Glutamatergic neuron (in vitro differentiated cells): ENCODE results near the gene TMEM154. TPM values are rescaled to one million over a fixed set of nuclear protein-coding genes. Genes with fewer than 3 reads are reported as not detected.

Experiments
- DNase-seq: peaks from one replicate; pipeline ENCODE4 v3.0.0; 2022
- H3K27ac Mint-ChIP-seq: one replicate; pipeline ENCODE4 v1.8.0; 2020; ENCODE audit warnings: mild to moderate bottlenecking, mixed read lengths, inconsistent platforms; ENCODE audit not compliant: unreplicated experiment
- H3K27me3 Mint-ChIP-seq: one replicate; pipeline ENCODE4 v1.8.0; 2020; ENCODE audit warnings: mild to moderate bottlenecking, moderate library complexity, mixed read lengths, inconsistent platforms; ENCODE audit not compliant: unreplicated experiment
- H3K36me3 Mint-ChIP-seq: one replicate; pipeline ENCODE4 v1.8.0; 2020; ENCODE audit warnings: mild to moderate bottlenecking, mixed read lengths, inconsistent platforms; ENCODE audit not compliant: unreplicated experiment
- H3K4me1 Mint-ChIP-seq: one replicate; pipeline ENCODE4 v1.8.0; 2020; ENCODE audit warnings: mild to moderate bottlenecking, low read depth, mixed read lengths, inconsistent platforms; ENCODE audit not compliant: unreplicated experiment
- H3K4me3 Mint-ChIP-seq: one replicate; pipeline ENCODE4 v1.8.0; 2020; ENCODE audit warnings: mild to moderate bottlenecking, mixed read lengths, inconsistent platforms; ENCODE audit not compliant: unreplicated experiment
- H3K9me3 Mint-ChIP-seq: one replicate; pipeline ENCODE4 v1.8.0; 2020; ENCODE audit warnings: mild to moderate bottlenecking, moderate library complexity, mixed read lengths, inconsistent platforms; ENCODE audit not compliant: unreplicated experiment
- total RNA-seq: library from RNA; stranded (reverse); fragmentation: NEBNext Ultra II Directional; extraction: Animal tissue kit (Norgen Biotek cat#: 25700); gene quantifications from one replicate; pipeline ENCODE4 v1.2.1, GENCODE V29; 2021; ENCODE audit not compliant: unreplicated experiment
- TF ChIP-seq, protein P1 (sequence below): fragments of 200-600 bp; sonication (generic); IDR thresholded peaks from one replicate; pipeline ENCODE4 v1.5.0; 2021; ENCODE audit not compliant: partially characterized antibody, unreplicated experiment

Gene TMEM154
- total RNA-seq, 1 donor from 2014 or later, result 0.22 TPM

DNA sequence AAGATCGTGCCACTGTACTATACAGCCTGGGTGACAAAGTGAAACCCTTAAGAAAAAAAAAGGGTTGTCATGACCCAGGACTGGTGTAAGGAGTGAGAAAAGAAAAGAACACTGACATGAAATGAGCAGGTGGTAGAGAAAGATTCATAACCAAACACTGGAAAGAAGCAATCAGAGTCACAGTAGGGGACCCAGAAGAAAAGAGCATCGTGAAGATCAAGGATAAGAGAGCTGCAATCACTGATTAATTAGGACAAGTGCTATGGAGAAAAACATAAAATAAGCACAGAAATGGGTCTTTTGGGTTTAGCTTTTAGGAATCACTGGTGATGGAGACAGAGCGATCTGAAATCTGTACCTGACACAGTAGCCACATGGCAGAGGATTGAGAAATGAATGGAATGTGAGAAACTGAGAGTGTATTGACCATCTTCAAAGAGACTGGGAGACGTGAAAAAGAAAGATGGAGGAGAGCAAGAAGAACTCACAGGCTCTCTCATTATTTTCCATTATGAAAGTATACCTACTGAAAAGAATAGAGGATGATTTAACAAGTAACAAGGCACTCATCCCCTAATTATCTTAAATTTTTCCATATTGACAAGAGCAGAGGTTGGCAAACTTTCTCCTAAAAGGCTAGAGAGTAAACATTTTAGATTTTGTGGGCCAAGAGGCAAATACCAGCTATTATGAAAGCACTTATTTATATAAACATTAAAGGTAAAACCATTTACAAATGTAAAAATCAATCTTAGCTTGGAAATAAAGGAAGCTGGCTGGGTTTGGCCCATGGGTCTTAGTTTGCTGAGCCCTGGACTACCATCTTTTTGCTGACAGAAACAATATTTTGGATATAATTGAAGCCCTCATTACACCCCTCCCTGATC lies 7.3 kb downstream of the TMEM154 start:
- peaks cover 3% of the 10 kb centered on the region for H3K9me3 Mint-ChIP-seq
- peaks cover 3% of the 10 kb centered on the region for H3K27me3 Mint-ChIP-seq
- no peak overlapping the region for H3K27ac Mint-ChIP-seq
- TF ChIP-seq, protein P1, sequence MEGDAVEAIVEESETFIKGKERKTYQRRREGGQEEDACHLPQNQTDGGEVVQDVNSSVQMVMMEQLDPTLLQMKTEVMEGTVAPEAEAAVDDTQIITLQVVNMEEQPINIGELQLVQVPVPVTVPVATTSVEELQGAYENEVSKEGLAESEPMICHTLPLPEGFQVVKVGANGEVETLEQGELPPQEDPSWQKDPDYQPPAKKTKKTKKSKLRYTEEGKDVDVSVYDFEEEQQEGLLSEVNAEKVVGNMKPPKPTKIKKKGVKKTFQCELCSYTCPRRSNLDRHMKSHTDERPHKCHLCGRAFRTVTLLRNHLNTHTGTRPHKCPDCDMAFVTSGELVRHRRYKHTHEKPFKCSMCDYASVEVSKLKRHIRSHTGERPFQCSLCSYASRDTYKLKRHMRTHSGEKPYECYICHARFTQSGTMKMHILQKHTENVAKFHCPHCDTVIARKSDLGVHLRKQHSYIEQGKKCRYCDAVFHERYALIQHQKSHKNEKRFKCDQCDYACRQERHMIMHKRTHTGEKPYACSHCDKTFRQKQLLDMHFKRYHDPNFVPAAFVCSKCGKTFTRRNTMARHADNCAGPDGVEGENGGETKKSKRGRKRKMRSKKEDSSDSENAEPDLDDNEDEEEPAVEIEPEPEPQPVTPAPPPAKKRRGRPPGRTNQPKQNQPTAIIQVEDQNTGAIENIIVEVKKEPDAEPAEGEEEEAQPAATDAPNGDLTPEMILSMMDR, result no peak
- H3K4me1 Mint-ChIP-seq, result no peaks in the 10 kb centered on the region
- H3K36me3 Mint-ChIP-seq, result no peaks in the 10 kb centered on the region
- H3K4me3 Mint-ChIP-seq, result no peak overlapping the region
- DNase-seq, result no peak

DNA sequence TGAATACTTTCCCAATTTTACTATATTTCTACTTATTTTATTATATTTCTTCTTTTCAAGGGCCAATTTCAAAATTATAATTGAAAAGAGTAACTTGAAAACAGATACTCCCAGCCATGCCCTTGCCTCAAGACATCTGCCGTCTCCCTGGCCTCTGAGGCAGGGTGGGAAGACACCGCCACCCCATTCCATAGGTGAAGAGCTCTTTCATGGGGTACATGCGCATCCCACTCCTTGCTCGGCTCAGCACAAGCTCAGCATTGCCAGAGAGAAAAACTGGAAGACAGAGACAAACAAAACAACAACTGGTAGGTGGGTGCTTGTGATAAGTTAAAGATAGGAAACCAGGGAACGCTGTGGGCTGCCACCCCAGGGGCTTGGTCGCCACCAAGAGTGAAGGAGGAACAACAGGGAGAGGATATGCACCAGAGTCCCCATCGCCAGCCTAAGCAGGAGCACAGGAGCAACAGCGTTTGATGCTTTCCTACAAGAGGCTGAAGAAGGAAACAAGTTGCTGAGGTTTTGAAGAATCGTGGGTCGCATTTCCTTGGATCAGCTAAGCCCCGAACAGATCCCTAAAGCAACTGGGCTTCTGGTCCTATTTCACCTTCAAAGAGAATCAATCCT lies 11.3 kb downstream of the TMEM154 start:
- DNase-seq, result no peak
- Mint-ChIP-seq H3K27ac (no peak overlapping the region), H3K27me3 (no peaks in the 10 kb centered on the region), H3K9me3 (peaks cover 3% of the 10 kb centered on the region), H3K4me3 (no peak overlapping the region), H3K36me3 (no peaks in the 10 kb centered on the region), H3K4me1 (peaks cover 3% of the 10 kb centered on the region)
- TF ChIP-seq, protein P1, result no peak

DNA sequence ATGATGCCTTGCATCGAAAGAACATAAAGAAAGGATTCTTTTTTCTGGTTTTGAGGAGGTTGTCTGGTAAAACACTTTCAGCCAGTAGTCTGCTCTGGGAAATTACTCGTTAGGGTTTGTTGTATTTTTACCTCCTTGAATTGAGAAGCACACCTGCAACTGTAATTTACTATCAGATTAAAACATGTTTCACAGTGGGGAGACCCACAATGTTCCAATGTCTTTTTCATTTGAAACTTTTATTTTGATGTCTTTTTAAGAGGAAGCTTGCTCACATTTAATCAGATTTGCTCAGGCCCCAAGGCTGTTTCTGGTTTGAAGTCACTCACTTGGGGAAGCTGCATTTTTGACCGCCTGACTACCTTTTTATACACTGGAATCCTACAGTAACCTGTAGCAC lies 12.0 kb downstream of the TMEM154 start:
- H3K36me3 Mint-ChIP-seq, result no peaks in the 10 kb centered on the region
- H3K4me3 Mint-ChIP-seq, result no peak overlapping the region
- peaks cover 3% of the 10 kb centered on the region for H3K4me1 Mint-ChIP-seq
- no peak for DNase-seq
- no peak overlapping the region for H3K27ac Mint-ChIP-seq
- H3K27me3 Mint-ChIP-seq, result no peaks in the 10 kb centered on the region
- peaks cover 3% of the 10 kb centered on the region for H3K9me3 Mint-ChIP-seq
- TF ChIP-seq, protein P1, result no peak

DNA sequence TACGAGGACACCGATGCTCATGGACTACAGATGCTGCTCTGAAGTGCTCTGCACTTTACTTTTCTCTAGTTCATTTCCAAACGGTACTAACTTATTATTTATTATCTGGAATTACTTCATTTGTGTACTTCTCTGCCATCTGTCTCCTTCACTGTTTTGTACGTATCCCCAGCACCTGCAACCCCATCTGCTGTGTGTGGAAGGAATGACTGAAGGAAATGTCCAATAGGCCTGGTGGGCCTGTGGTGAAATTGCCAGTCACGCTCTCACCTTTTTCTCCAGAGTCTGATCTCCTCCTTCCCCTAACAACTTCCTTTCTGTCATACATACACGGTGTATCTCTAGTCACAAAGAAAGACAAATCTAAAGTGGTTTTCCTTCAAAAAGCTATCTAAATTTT lies 12.9 kb downstream of the TMEM154 start:
- H3K27me3 Mint-ChIP-seq, result no peaks in the 10 kb centered on the region
- no peaks in the 10 kb centered on the region for H3K36me3 Mint-ChIP-seq
- peaks cover 3% of the 10 kb centered on the region for H3K4me1 Mint-ChIP-seq
- no peak for DNase-seq
- TF ChIP-seq, protein P1, result no peak
- H3K4me3 Mint-ChIP-seq, result no peak overlapping the region
- H3K27ac Mint-ChIP-seq, result no peak overlapping the region
- H3K9me3 Mint-ChIP-seq, result peaks cover 4% of the 10 kb centered on the region
